Nephron (organoid): ENCODE measurements around the gene SLC25A52.

Experiments used
- H3K27ac Mint-ChIP-seq, 3 experiments: 2 replicates each; pipeline ENCODE4 v1.8.0; 2020; ENCODE audit warnings: mixed read lengths in 3 of 3, mild to moderate bottlenecking in 2 of 3, moderate library complexity in 1 of 3
- H3K27me3 Mint-ChIP-seq: 2 replicates; pipeline ENCODE4 v1.8.0; 2021; ENCODE audit warnings: low read depth, mild to moderate bottlenecking, moderate library complexity, mixed read lengths
- H3K36me3 Mint-ChIP-seq: 2 replicates; pipeline ENCODE4 v1.8.0; 2020; ENCODE audit warnings: low read depth, mixed read lengths
- H3K4me1 Mint-ChIP-seq: 2 replicates; pipeline ENCODE4 v1.8.0; 2020; ENCODE audit warnings: mixed read lengths
- H3K4me3 Mint-ChIP-seq, 3 experiments: 2 replicates each; pipeline ENCODE4 v1.8.0; 2020; ENCODE audit warnings: mild to moderate bottlenecking in 3 of 3, mixed read lengths in 3 of 3, moderate library complexity in 2 of 3
- H3K9me3 Mint-ChIP-seq: 2 replicates; pipeline ENCODE4 v1.8.0; 2020; ENCODE audit warnings: mixed read lengths
- TF ChIP-seq, protein P1 (sequence below), 3 experiments: fragments of 200-600 bp; sonication (generic); IDR thresholded peaks; one replicate each; pipeline ENCODE4 v1.5.0; 2021; ENCODE audit warnings: antibody characterized with exemption in 3 of 3; ENCODE audit not compliant: unreplicated experiment in 3 of 3

SLC25A52 gene

DNA sequence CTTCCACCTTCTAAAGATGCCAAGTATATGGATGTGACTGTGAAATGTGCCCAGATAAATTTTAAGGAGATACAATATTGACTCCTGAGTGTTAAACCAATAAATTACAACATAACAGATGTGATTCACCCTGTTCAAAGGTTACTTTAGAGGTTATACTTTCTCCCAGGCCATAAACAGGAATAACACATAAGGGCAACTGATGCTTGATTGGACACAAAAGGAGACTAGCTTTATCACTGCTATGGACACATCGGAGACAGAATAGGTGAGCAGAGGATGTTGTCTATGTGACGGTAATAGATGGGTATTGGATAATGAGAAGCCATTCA is 31.9 kb upstream of the SLC25A52 start:
- Mint-ChIP-seq H3K27ac (no peak overlapping the region), H3K27me3 (no peaks in the 10 kb centered on the region), H3K9me3 (no peaks in the 10 kb centered on the region), H3K4me1 (no peaks in the 10 kb centered on the region), H3K36me3 (no peaks in the 10 kb centered on the region), H3K4me3 (no peak overlapping the region)
- TF ChIP-seq, protein P1, sequence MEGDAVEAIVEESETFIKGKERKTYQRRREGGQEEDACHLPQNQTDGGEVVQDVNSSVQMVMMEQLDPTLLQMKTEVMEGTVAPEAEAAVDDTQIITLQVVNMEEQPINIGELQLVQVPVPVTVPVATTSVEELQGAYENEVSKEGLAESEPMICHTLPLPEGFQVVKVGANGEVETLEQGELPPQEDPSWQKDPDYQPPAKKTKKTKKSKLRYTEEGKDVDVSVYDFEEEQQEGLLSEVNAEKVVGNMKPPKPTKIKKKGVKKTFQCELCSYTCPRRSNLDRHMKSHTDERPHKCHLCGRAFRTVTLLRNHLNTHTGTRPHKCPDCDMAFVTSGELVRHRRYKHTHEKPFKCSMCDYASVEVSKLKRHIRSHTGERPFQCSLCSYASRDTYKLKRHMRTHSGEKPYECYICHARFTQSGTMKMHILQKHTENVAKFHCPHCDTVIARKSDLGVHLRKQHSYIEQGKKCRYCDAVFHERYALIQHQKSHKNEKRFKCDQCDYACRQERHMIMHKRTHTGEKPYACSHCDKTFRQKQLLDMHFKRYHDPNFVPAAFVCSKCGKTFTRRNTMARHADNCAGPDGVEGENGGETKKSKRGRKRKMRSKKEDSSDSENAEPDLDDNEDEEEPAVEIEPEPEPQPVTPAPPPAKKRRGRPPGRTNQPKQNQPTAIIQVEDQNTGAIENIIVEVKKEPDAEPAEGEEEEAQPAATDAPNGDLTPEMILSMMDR (IDR thresholded peaks at IDR 0.05; ENCODE audit: unreplicated experiment in 3 of 3) = no peak

DNA sequence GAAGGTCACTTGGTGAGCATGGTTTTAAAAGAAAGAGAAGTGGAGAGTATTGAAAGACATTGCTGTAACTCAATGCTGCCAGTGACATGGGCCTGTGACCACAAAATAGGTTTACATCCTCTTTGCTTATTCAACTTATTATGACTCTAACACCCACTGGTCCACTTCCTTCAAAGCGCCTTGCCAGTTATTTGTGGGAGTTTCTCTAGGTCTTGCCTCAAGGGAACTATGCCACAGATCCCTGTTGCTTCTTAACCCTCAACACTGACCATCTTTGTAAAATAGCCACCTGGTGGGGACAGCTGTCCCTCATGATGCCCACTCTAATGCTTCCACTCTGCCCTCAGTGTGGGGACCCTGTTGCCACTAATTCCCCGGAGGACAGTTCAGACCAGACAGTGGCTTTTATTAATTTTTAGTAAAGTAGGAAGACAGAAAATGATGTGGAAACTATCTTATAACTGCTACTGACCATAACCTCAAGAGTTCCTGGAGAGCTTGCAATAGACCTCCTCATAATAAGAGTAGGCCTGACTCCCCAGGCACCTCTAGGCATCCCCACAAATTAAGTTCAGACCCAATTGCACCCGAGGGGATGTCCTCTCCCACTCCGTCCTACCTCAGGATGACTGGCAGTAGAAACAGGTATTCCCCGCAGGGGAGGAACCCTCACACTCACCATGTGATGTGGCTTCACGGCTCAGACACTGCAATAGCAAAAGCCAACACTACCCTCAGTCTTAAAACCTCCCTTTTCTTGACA is 31.3 kb upstream of the SLC25A52 start:
- Mint-ChIP-seq H3K4me3 (no peak overlapping the region), H3K36me3 (no peaks in the 10 kb centered on the region), H3K4me1 (no peaks in the 10 kb centered on the region), H3K27me3 (no peaks in the 10 kb centered on the region), H3K9me3 (no peaks in the 10 kb centered on the region), H3K27ac (no peak overlapping the region)
- TF ChIP-seq, protein P1 (IDR thresholded peaks at IDR 0.05; ENCODE audit: unreplicated experiment in 3 of 3) = no peak

DNA sequence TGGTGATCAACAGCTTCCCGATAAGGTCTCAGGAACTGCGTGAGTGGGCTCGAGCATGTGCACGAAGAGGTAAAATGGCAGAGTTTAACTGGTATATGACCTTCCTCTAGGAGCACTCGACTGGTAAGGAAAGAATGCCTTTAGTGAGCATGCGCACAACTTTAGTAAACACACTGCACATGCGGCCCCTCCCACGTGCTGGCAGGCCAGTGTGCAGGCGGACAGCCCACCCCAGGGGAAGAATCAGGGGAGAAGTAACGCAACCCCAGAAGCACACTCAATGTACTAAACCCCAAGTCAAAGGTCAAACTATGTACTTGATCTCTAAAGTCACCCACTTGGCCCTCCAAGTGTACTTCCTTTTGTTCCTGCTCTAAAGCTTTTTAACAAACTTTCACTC is 28.7 kb upstream of the SLC25A52 start:
- no peak overlapping the region for H3K27ac Mint-ChIP-seq
- TF ChIP-seq, protein P1 (IDR thresholded peaks at IDR 0.05; ENCODE audit: unreplicated experiment in 3 of 3) = no peak
- no peaks in the 10 kb centered on the region for H3K9me3 Mint-ChIP-seq
- no peaks in the 10 kb centered on the region for H3K36me3 Mint-ChIP-seq
- H3K27me3 Mint-ChIP-seq = no peaks in the 10 kb centered on the region
- H3K4me3 Mint-ChIP-seq = no peak overlapping the region
- H3K4me1 Mint-ChIP-seq = no peaks in the 10 kb centered on the region

DNA sequence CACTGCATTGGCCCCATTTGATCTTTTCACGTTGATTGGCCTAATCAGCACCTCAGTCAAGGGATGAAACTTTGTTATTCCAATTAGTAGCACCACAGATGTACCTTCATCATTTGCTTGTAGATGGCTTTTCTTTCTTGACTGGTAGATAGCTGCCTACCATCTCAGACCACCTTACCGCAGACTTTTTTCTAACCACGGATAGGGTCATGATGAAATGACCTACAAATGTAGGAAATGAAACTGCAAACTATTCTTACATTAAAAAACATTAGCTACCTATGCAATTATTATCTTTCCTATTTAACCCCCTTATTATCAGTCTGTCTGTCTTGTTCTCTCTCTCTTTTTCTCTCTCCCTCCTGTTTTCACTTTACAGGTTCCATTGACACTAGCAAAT is 22.4 kb upstream of the SLC25A52 start:
- Mint-ChIP-seq H3K4me1 (no peaks in the 10 kb centered on the region), H3K27me3 (no peaks in the 10 kb centered on the region), H3K27ac (no peak overlapping the region), H3K9me3 (peaks cover 13% of the 10 kb centered on the region), H3K36me3 (no peaks in the 10 kb centered on the region), H3K4me3 (no peak overlapping the region)
- TF ChIP-seq, protein P1 (IDR thresholded peaks at IDR 0.05; ENCODE audit: unreplicated experiment in 3 of 3) = no peak

DNA sequence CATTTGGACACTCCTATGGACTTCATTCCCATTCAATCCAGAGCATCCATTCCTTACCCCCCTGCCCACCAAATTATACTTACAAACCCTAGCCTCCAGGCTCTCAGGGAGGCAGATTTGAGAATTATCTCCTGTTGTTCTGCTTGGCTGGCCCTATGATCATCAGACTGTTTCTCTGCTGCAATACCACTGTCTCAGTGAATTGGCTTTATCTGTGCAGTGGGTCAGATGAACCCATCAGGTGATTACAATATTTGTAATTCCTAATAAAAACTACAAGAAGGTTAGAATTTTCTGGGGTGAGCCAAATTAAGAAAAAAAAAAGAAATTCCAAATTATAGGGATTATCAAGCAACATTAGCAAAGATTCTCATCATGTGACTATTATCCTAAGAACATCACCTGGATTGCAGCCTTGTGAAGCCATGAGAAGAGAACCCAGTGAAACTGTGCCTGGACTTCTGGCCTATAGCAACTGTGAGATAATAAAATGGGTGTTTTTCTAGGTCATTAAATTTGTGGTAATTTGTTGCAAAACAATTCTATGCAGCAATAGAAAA is 17.8 kb upstream of the SLC25A52 start:
- peaks cover 14% of the 10 kb centered on the region for H3K9me3 Mint-ChIP-seq

More for the DNA sequence above, 17.8 kb upstream of the SLC25A52 start:
- TF ChIP-seq, protein P1 (IDR thresholded peaks at IDR 0.05; ENCODE audit: unreplicated experiment in 3 of 3) = no peak
- no peak overlapping the region for H3K4me3 Mint-ChIP-seq
- no peaks in the 10 kb centered on the region for H3K4me1 Mint-ChIP-seq
- H3K36me3 Mint-ChIP-seq = no peaks in the 10 kb centered on the region
- H3K27me3 Mint-ChIP-seq = no peaks in the 10 kb centered on the region
- H3K27ac Mint-ChIP-seq = no peak overlapping the region
